A204.1 (cell line): ENCODE results near the gene SLC5A12.

Experiments used
- FAIRE-seq: peaks from 2 replicates; lab custom pipeline; 2012; peaks lifted over from hg19 to GRCh38; lab: Jason Lieb, UNC

Gene SLC5A12

DNA sequence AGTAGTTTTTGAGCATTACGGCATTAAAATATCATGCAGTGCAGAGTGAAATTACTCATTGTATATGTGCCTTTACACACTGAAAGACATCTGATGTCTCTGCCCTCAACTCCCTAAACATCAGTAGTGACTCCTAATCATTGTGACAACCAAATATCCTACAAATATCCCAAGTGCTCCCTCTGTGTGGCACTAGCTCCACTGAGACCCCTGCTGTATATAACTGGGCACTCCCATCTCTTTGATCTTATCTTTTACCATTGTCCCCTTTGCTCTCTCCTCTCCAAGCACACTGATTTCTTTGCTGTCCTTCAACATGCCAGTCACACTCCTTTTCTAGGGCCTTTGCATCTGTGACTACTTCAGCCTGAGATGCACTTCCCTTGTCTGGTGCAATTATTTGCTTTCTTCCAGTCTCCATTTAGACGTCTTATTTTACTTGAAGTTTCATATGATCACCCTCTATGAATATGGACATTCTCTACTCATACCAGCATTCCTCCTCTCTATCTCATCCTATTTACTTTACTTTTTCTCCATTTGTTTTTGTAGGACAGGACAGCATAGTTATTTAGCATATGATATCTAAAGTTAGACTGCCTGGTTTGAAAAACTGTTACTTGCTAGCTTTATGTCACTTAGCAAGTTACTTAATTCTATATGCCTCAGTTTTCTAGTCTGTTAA is 2.4 kb downstream of the SLC5A12 start:
- no peak for FAIRE-seq

DNA sequence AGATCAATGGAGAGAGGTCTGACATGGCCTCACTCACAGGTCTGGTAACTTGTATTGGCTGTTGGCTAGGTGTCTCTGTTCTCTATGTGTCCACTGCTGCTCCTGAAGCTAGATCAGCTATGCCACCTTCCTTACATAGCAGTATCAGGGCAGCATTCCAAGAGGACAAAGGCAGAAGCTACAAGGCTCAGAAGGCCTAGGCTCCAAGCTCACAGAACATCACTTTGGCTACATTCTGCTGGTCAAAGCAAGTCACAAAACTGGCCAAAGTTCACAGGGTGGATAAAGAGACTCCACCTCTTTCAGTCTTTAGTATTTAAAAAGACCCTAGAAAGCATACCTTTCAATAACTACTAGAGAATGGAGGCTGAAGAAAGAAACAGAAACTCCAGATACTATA is 4.1 kb downstream of the SLC5A12 start:
- FAIRE-seq: no peak

DNA sequence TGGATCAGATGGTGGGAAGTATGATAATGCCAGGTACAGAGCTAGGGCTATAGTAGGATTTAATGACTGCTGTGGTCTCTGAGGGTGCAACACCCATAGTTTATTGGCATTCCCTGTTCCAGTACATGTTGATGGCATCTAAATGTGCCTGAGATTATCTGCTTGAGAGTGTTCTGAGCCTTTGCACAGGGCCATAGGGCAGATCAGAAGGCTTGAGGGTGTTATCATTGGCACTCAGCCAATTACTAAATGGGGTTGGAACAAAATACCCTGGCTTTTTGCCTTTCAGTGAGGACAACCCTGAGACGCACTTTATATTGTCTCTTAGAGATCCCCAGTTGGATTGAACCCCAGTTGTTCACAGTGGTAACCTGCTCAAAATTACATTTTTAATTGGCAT is 6.7 kb downstream of the SLC5A12 start:
- FAIRE-seq: no peak

DNA sequence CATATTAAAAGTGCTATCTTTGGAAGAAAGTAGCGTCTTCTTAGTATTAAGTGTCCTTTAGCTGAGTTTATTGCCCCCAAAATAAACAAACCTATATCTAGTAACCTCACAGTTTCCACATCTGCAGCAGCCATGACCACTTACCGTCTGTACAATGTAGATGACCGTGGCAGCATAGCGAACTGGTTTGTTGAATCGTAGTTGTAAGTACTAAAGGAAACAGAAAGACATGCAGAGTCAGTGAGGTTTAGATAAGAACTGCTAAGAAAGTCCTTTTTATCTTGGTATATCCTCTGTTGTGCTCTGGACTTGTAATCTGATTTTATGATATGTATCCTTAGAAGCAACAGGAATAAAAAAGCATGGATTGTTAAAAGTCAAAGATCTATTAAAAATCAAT is 9.4 kb downstream of the SLC5A12 start:
- FAIRE-seq: no peak

DNA sequence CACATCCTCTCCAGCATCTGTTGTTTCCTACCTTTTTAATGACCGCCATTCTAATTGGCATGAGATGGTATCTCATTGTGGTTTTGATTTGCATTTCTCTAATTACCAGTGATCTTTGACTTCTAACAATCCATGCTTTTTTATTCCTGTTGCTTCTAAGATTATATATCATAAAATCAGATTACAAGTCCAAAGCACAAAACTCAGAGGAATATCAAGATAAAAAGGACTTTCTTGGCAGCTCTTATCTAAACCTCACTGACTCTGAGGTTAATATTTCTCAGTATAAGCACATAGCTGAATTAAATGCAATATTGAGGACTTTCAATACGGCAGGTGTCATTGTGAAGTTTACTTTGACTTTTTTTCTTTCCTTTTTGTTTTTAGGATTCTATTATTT is 11.4 kb downstream of the SLC5A12 start:
- FAIRE-seq: no peak

DNA sequence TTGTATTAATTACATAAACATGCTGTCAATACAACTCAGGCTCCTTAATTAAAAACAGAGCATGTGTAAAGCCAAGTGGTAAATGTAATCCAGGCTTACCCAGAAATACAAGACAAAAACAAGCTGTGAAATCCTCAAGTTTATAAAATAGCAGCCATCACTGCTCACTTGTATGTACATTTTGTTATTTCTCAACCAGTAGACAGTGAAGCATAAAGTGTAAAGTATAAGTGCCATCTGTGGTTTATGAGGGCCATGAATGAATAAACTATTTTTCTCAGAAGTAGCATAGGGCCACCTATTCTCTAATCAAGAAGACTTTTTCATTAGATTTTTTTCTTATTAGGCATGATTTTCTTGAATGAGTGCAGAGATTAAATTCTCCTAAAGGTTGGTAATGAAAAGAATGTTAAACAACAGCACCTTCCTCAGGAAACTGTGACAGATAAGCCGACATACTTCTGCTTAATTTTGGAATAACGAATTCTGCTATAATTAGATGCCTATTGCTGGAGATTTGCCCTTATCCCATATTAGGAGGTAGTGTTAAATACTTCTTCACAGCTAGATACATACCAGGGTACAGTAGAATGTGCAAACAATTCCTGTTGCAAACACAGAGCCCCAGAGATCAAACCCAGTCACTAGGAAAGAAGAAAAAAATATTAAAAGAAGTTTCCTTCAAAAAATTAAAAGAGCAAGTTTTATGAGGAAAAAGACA is 13.0 kb downstream of the SLC5A12 start:
- no peak for FAIRE-seq

DNA sequence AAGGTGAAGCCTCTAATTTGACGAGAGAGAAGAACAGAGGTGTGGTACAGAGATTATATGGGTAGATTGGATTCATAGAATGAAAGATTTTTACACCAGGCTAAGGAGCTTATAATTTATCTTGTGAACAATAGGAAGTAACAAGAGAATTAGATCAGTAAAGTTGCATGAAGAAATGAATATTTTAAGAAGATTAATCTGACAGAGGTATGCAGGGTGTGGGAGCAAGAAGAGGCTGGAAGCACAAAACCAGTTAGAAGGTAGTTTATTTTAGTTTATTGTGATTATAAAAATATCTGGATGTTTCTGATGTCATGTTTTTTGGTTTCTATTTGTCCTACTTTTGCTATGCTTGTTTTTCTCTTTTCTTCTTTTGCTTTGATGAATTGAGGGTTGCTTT is 15.7 kb downstream of the SLC5A12 start:
- FAIRE-seq: no peak

DNA sequence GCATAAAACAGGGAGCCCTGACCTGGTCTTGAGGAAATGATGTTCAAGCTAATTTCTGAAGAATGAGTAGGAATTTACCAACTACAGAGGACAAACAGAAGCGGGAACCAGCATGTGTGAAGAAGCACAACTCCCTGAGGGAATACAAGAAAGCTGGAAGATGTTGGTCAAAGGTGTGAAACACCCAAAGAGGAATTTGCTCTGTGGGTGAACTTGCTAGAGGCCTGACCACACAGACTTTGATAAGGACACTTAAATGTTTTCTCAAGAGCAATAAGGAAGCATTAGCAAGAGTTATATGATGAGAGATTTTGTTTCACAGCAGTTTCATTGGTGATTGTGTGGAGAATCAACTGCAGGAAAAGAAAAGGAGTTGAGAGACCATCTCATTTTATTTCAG is 17.6 kb downstream of the SLC5A12 start:
- no peak for FAIRE-seq

DNA sequence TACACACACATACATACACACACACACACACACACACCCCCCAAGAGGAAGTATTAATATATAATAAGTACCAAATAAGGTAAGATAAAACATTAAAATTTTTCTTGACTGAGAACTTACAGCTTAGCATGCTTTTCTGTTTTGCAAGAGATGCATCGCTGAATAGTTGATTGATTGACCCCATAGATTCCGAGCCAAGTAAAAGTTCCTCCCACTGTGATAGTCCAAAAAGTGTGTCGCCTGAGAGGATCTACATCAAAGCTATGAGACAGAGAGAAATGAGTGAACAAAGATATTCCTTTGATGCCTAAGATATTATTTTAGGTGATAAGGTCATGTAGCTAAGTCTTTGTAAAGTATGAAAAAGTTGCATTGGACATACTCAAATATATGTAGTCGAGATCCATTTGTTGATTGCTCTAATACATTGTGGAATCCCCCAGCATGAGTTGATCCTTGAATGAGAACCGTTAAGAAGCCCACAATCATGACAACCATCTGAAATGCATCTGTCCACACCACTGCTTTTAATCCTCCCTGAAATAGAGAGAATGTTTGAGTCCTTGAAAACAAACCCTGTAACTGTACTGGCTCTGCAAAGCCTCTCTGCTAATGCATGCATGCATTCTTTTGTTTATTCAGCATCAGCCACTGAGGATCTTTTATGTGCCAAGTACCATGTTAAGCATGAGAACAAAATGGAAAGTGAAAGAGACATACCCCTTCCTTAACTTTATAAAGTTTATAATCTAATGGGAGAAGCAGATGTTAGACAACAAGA is 18.3 kb downstream of the SLC5A12 start:
- no peak for FAIRE-seq

DNA sequence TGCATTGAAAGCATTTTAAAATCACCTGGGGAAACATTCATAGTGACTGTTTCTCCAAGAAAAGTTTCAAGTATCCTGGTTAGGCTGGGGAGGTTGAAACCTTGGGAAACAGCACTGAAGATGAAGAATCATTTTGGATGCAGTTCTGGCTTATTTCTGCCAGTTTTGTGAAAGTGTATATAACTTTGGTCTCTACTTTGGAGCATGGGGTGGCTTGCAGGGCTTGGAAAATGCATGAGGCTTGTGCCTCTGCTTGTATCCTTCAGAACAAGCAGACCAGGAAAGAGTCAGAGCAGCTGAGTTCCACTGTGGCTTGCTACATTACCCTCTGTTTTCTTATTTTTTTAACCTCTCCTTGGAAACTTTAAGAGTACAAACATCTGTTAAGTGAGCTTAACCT is 19.5 kb downstream of the SLC5A12 start:
- FAIRE-seq: no peak

DNA sequence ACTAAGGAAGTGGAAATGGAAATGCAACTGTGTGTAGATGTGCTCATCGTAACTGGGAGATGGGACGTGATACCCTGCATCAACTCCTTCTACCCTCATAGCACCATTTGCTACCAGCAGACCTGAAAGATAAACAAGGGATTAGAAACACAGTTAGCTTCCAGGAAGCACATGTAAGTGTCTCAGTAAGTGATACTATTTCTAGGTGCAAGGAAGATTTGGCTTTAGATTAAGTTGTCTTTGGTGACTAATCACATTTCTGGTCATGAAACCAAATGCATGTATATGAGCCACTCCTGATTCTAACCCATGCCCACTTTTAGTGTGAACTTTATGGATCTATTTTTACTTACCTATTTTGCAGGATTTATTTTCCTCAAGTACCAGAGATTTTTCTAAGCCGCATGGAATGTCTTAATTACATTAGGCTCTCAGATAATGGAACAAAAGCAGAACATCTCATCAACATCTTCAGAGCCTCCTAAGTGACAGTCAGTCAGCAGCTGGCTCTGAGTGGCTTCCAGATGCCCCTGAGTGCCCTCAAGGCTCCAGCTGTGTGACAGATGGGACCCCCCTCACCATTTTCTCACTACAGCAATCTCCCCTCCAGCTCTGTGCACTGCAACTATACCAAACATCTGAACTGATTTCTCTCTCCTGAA is 21.2 kb downstream of the SLC5A12 start:
- no peak for FAIRE-seq

DNA sequence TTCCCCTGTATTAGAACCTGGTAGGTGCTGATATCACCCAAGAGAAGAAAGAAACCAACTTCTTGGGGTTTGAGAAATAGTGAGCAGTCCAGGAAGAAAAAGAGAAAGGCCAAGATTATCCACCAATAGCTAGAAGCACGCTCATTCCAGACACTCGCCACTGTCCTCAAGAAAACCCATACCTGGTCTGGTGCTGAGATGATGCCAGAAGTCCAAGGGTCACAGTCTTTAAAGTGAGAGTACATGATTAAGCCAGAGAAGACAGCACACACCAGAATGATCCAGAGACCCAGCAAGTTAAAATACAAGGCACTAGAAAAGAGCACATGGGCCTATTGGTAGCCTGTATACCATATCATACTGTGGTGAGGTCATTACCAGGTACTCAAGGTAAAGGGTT is 23.6 kb downstream of the SLC5A12 start:
- no peak for FAIRE-seq

DNA sequence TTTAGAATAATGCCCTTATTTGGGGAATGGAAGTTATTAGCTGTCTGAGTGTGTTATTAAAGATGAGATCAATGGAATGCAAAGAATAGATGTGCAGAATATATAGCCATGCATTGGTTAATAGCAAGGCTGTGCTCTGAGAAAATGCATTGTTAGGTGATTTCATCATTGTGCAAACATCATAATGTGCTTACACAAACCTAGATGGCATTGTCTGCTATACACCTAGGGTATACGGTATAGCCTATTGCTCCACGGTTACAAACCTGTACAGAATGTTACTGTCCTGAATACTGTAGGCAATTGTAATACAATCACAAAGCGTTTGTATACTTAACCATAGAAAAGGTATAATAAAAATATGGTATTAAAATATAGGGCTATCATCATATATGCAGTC is 25.5 kb downstream of the SLC5A12 start:
- no peak for FAIRE-seq

DNA sequence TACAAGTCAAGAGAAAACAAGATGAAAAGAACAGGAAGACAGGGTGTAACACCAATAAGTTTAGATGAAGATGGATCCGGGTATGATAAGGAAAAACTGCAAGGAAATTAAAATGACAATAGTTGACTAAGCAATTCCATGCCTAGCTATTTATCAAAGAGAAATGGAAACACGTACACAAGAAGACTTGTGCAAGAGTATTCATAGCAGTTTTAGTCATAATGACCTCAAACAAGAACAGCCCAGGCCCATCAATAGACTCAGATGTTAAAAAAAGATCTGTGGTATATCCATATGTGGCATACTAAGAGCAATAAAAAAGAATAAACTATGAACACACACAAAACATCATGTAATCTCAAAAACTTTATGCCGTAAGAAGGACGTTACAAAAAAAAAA is 33.2 kb downstream of the SLC5A12 start:
- no peak for FAIRE-seq

DNA sequence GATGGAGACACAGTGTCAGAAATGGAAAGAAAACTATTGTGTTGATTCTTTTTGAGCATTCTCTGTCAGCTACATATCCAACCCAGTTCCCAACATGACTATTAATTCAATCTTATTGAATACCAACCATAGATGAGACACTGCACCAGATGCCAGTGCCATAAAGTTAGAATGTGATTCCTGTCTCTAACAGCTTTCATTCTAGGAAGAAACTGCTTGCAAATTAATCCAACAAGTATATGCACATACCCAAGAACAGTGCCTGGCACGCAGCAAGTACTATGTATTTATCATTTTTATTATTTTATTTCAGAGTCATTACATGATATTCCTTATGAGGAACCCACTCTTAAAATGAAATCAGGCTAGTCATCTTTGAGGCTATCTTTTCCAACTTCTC is 34.5 kb downstream of the SLC5A12 start:
- no peak for FAIRE-seq

DNA sequence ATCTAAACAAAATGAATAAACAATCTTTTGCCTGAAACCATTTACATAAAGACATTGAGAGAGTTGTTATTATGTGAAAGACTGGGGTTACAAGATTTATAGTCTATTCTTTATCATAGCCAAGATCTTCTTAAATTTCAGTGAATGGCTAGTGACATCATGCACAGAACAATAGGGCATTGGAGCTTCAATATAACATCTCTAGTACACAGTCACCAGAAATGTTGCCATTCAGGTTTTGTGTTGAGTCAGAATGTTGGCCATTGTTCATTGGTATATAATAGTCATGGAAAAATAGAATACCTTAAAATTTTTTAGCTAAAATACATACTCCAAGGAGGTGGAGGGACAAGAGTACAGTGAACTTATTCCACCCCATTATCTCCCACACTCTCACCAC is 44.3 kb downstream of the SLC5A12 start:
- no peak for FAIRE-seq

DNA sequence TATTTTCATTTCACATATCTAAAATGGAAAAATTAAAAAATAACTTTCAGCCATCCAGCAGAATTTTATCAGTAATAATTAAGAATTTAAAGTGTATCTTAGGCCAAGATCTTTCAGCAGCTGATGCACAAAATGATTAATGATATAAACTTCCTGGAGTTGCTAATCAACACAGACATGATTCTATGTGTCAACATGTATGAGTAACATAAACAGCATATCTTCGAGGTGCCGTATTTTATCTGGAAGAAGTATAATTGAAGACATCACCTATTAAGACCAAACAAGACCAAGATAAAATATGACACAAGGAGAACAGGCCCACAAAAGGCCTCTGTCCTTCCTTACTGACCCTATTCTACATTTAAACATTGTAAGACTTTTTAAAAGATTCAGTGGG is 45.2 kb downstream of the SLC5A12 start:
- no peak for FAIRE-seq

DNA sequence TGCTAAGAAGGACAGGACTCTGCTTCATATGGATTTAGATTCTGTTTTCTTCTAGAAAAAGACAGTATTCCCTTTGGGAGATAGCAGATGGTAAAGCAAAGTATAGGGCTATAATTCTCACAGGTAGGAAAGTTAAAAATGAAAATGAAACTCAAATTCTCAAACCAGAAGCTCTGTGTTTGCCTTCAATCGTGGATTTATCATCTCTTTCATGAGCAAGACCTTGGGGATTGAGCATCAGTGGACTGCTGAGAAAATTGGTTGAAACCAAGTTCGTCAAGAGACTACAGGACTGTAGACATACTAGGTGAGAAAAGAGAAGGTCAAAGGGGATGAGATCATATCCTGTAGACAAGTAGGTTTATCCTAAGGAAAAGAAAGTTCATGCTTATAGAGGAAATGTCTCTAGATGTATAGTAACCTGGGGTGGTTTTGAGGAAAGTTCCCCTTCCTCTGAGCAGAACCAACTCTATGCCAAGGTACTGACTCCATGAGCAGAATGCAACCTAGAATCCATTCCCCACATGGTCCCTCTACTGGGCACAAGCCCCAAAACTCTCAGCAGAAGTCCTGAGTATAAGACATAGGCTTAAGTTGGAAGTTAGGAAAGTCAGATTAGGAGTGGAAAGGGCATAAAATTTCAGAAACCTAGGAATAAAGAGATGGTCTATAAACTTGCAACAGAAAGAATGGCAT is 46.5 kb downstream of the SLC5A12 start:
- FAIRE-seq: no peak

DNA sequence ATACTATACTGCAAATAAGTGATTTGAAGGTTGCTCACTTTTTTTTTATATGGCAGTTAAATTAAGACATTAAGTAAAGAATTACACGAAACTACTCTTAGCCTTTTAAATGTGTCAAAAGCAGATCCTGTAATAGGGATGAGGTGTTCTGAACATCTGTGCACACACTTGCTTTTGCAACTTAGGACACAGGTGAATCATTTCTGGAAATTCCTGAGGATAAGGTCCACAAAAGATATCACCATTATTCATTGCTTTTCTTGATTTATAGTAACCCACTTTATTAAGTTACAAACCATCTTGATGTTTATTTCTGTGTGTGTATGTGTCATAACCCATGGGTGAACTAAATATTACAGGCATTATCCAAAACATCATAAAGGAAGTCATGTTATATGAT is 55.9 kb downstream of the SLC5A12 start:
- no peak for FAIRE-seq

DNA sequence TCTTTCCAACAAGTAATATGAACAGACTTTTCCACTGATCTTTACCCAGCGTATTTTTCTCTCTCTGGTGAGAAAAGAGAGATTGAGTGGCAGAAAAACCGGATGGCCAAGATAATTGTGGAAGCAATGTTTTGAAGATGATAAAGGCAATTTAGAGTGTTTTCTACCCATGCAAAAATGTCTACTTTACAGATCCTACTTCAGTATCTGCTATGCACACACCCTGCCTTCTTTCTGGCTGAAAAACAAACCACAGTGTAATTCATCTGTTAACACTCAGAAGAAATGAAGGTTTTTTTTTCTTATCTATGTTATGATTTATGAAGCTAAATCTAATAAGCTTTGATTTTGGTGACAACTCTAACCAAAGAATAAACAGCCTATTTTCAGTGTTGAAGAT is 56.8 kb downstream of the SLC5A12 start:
- no peak for FAIRE-seq

DNA sequence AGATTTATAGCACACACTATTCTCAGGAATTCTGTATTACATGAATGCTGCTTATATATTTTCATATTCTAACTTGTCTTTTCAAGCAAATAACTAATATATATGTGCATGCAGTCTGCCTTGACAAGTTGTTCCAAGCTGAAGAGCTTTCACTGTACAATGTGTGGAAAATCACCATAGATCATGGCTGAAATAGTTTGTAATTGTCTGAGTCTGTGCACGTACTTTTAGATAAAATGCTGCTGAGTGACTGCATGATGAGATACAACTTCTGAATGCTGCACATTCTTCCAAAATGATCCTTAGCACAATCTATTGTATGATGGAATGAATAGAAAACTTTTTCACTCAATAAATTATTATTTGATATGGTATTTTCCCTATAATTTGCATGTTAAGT is 58.9 kb downstream of the SLC5A12 start:
- no peak for FAIRE-seq

DNA sequence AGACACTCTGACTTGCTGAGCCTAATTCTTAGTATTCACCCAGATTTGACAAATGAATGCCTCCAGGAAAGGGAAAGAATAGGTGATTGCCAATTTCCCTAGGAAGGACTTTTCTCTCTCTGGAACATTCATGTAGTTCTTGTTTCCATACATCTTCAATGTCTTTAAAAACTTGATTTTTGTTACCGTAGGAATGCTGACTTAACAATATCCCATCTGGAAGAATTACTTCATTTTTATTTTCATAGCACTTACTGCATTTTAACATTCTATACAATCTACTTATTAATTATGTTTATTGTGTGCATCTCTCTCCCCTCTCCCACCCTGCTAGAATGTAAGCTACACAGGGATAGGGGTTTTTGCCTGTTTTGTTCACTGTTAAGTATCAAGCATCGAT is 66.6 kb downstream of the SLC5A12 start:
- FAIRE-seq: no peak
